ENCODE data around the gene FGF5.
A peak's percentile ranks its signal among the peaks of the same experiment; 100 is the strongest.
"Not testable (repeated sequence)": the region's sequence is repeated elsewhere in the genome, so short reads cannot be mapped to it uniquely, and the experiment has no call there.

The FGF5 gene

GRCh38 chr4:80263541-80264351 lies 2.7 kb upstream of the FGF5 start:
- Mint-ChIP-seq H3K27me3 (peaks cover 71% of the 10 kb centered on the region), H3K4me3 (no peak overlapping the region), H3K4me1 (ENCODE audit: low read depth) (peaks cover 29% of the 10 kb centered on the region), H3K36me3 (ENCODE audit: low read depth) (no peaks in the 10 kb centered on the region), H3K9me3 (no peaks in the 10 kb centered on the region), H3K27ac (no peak overlapping the region)
- intact Hi-C loops (cut with micrococcal nuclease) = no loop called here

- intact Hi-C loops (cut with micrococcal nuclease) = no loop called here
- Mint-ChIP-seq H3K27me3 (peaks cover 71% of the 10 kb centered on the region), H3K4me1 (ENCODE audit: low read depth) (peaks cover 27% of the 10 kb centered on the region), H3K9me3 (no peaks in the 10 kb centered on the region), H3K36me3 (ENCODE audit: low read depth) (no peaks in the 10 kb centered on the region), H3K27ac (no peak overlapping the region), H3K4me3 (no peak overlapping the region)
These were observed 2.2 kb upstream of the FGF5 start for GRCh38 chr4:80264352-80264647.

- peaks cover 27% of the 10 kb centered on the region for H3K4me1 Mint-ChIP-seq (ENCODE audit: low read depth)
- H3K36me3 Mint-ChIP-seq (ENCODE audit: low read depth) = no peaks in the 10 kb centered on the region
- H3K27me3 Mint-ChIP-seq = peaks cover 75% of the 10 kb centered on the region
- H3K4me3 Mint-ChIP-seq = no peak overlapping the region
- intact Hi-C loops (cut with micrococcal nuclease) = no loop called here
- H3K27ac Mint-ChIP-seq = no peak overlapping the region
- H3K9me3 Mint-ChIP-seq = no peaks in the 10 kb centered on the region
These were observed 1.6 kb upstream of the FGF5 start for GRCh38 chr4:80264825-80265224.

- intact Hi-C loops (cut with micrococcal nuclease) = no loop called here
- peaks cover 27% of the 10 kb centered on the region for H3K4me1 Mint-ChIP-seq (ENCODE audit: low read depth)
- H3K4me3 Mint-ChIP-seq = peak overlapping the region; percentile 75
- no peak overlapping the region for H3K27ac Mint-ChIP-seq
- peaks cover 74% of the 10 kb centered on the region for H3K27me3 Mint-ChIP-seq
- H3K9me3 Mint-ChIP-seq = no peaks in the 10 kb centered on the region
- no peaks in the 10 kb centered on the region for H3K36me3 Mint-ChIP-seq (ENCODE audit: low read depth)
These were observed 752 bp upstream of the FGF5 start for GRCh38 chr4:80265571-80266252.

GRCh38 chr4:80266902-80267380 lies 477 bp downstream of the FGF5 start:
- Mint-ChIP-seq H3K27me3 (peaks cover 74% of the 10 kb centered on the region), H3K4me1 (ENCODE audit: low read depth) (peaks cover 27% of the 10 kb centered on the region), H3K9me3 (no peaks in the 10 kb centered on the region), H3K27ac (no peak overlapping the region), H3K36me3 (ENCODE audit: low read depth) (no peaks in the 10 kb centered on the region), H3K4me3 (peak overlapping the region; percentile 75)
- intact Hi-C loops (cut with micrococcal nuclease) = no loop called here

GRCh38 chr4:80268081-80268823 lies 1.8 kb downstream of the FGF5 start:
- Mint-ChIP-seq H3K4me3 (no peak overlapping the region), H3K27ac (no peak overlapping the region), H3K9me3 (no peaks in the 10 kb centered on the region), H3K27me3 (peaks cover 63% of the 10 kb centered on the region), H3K4me1 (ENCODE audit: low read depth) (peaks cover 27% of the 10 kb centered on the region), H3K36me3 (ENCODE audit: low read depth) (no peaks in the 10 kb centered on the region)
- intact Hi-C loops (cut with micrococcal nuclease) = no loop called here

GRCh38 chr4:80268936-80269335 lies 2.5 kb downstream of the FGF5 start:
- peaks cover 27% of the 10 kb centered on the region for H3K4me1 Mint-ChIP-seq (ENCODE audit: low read depth)
- no peak overlapping the region for H3K27ac Mint-ChIP-seq

GRCh38 chr4:80270321-80270720 lies 3.9 kb downstream of the FGF5 start:
- no peaks in the 10 kb centered on the region for H3K9me3 Mint-ChIP-seq
- no peak overlapping the region for H3K4me3 Mint-ChIP-seq
- no peaks in the 10 kb centered on the region for H3K36me3 Mint-ChIP-seq (ENCODE audit: low read depth)
- H3K27me3 Mint-ChIP-seq = peaks cover 49% of the 10 kb centered on the region
- no peak overlapping the region for H3K27ac Mint-ChIP-seq
- H3K4me1 Mint-ChIP-seq (ENCODE audit: low read depth) = peaks cover 26% of the 10 kb centered on the region
- intact Hi-C loops (cut with micrococcal nuclease) = no loop called here

More at GRCh38 chr4:80268936-80269335, 2.5 kb downstream of the FGF5 start:
- peaks cover 59% of the 10 kb centered on the region for H3K27me3 Mint-ChIP-seq
- H3K36me3 Mint-ChIP-seq (ENCODE audit: low read depth) = no peaks in the 10 kb centered on the region
- H3K4me3 Mint-ChIP-seq = no peak overlapping the region
- H3K9me3 Mint-ChIP-seq = no peaks in the 10 kb centered on the region
- intact Hi-C loops (cut with micrococcal nuclease) = no loop called here

GRCh38 chr4:80270868-80271267 lies 4.4 kb downstream of the FGF5 start:
- Mint-ChIP-seq H3K36me3 (ENCODE audit: low read depth) (no peaks in the 10 kb centered on the region), H3K4me1 (ENCODE audit: low read depth) (peaks cover 21% of the 10 kb centered on the region), H3K27ac (no peak overlapping the region), H3K9me3 (no peaks in the 10 kb centered on the region), H3K4me3 (no peak overlapping the region), H3K27me3 (peaks cover 44% of the 10 kb centered on the region)
- intact Hi-C loops (cut with micrococcal nuclease) = no loop called here

GRCh38 chr4:80271801-80272200 lies 5.3 kb downstream of the FGF5 start:
- Mint-ChIP-seq H3K4me3 (no peak overlapping the region), H3K27ac (no peak overlapping the region), H3K36me3 (ENCODE audit: low read depth) (no peaks in the 10 kb centered on the region), H3K9me3 (no peaks in the 10 kb centered on the region), H3K4me1 (ENCODE audit: low read depth) (peaks cover 11% of the 10 kb centered on the region), H3K27me3 (peaks cover 35% of the 10 kb centered on the region)
- intact Hi-C loops (cut with micrococcal nuclease) = no loop called here

- H3K9me3 Mint-ChIP-seq = no peaks in the 10 kb centered on the region
- H3K27ac Mint-ChIP-seq = no peak overlapping the region
- intact Hi-C loops (cut with micrococcal nuclease) = no loop called here
- H3K27me3 Mint-ChIP-seq = peaks cover 8% of the 10 kb centered on the region
- no peaks in the 10 kb centered on the region for H3K36me3 Mint-ChIP-seq (ENCODE audit: low read depth)
- H3K4me1 Mint-ChIP-seq (ENCODE audit: low read depth) = no peaks in the 10 kb centered on the region
- no peak overlapping the region for H3K4me3 Mint-ChIP-seq
These were observed 10.5 kb downstream of the FGF5 start for GRCh38 chr4:80276931-80277330.

- no peaks in the 10 kb centered on the region for H3K9me3 Mint-ChIP-seq
- intact Hi-C loops (cut with micrococcal nuclease) = no loop called here
- no peaks in the 10 kb centered on the region for H3K4me1 Mint-ChIP-seq (ENCODE audit: low read depth)
- peaks cover 3% of the 10 kb centered on the region for H3K27me3 Mint-ChIP-seq
- H3K27ac Mint-ChIP-seq = no peak overlapping the region
- H3K4me3 Mint-ChIP-seq = no peak overlapping the region
- H3K36me3 Mint-ChIP-seq (ENCODE audit: low read depth) = no peaks in the 10 kb centered on the region
These were observed 13.3 kb downstream of the FGF5 start for GRCh38 chr4:80279751-80280150.

- H3K36me3 Mint-ChIP-seq (ENCODE audit: low read depth) = no peaks in the 10 kb centered on the region
- no peaks in the 10 kb centered on the region for H3K27me3 Mint-ChIP-seq
- H3K4me3 Mint-ChIP-seq = no peak overlapping the region
- no peak overlapping the region for H3K27ac Mint-ChIP-seq
- intact Hi-C loops (cut with micrococcal nuclease) = no loop called here
- H3K9me3 Mint-ChIP-seq = no peaks in the 10 kb centered on the region
- no peaks in the 10 kb centered on the region for H3K4me1 Mint-ChIP-seq (ENCODE audit: low read depth)
These were observed 20.0 kb downstream of the FGF5 start for GRCh38 chr4:80286451-80286850.

- H3K9me3 Mint-ChIP-seq; H3K4me3 Mint-ChIP-seq; intact Hi-C loops (cut with micrococcal nuclease); H3K27ac Mint-ChIP-seq; H3K27me3 Mint-ChIP-seq; H3K4me1 Mint-ChIP-seq (ENCODE audit: low read depth); H3K36me3 Mint-ChIP-seq (ENCODE audit: low read depth): not testable (repeated sequence)
These were observed 24.2 kb downstream of the FGF5 start for GRCh38 chr4:80290665-80291064.

Data from dendritic cell treated with granulocyte-macrophage colony-stimulating factor and Interleukin-4, amounts not matched to agents 40 ng/mL and 50 ng/mL, for 4 days (primary cell).